H1 (cell line): Measurements from ENCODE around the gene NEK9. TPM values are rescaled to one million over a fixed set of nuclear protein-coding genes. Genes with fewer than 3 reads are reported as not detected.

Experiments
- JUN ChIP-seq: IDR thresholded peaks from 2 replicates; pipeline ENCODE4 v1.6.1; 2011; ENCODE audit warnings: low read depth, mild to moderate bottlenecking, improper control_type of control experiment, low read length
- TAF1 ChIP-seq: IDR thresholded peaks from 2 replicates; pipeline ENCODE4 v1.6.1; 2011; ENCODE audit warnings: mild to moderate bottlenecking, low read depth, low read length
- TBP ChIP-seq: IDR thresholded peaks from 2 replicates; pipeline ENCODE4 v1.6.1; 2011; ENCODE audit warnings: low read depth, low read length, improper control_type of control experiment
- ZNF274 ChIP-seq: IDR thresholded peaks from 2 replicates; pipeline ENCODE4 v1.7.0; 2012; ENCODE audit warnings: low read length, borderline replicate concordance; ENCODE audit errors: extremely low read depth
- polyA plus RNA-seq, 7 experiments: library from polyadenylated mRNA; depleted of rRNA in 3 of 7; stranded (reverse) in 5 of 7; unstranded in 2 of 7; fragments of >200 nt in 5 of 7; fragments of 200-250 nt in 2 of 7; gene quantifications; 1 replicate in 5 of 7; 2 replicates in 1 of 7; 4 replicates in 1 of 7; pipeline versions ENCODE4 v1.2.1 to v1.2.3, GENCODE V29; 2011 to 2013; ENCODE audit warnings: missing spikeins in 2 of 7, mixed read lengths in 2 of 7
- total RNA-seq: library from RNA; stranded (reverse); fragmentation: NEBNext Ultra II Directional; extraction: Animal tissue kit (Norgen Biotek cat#: 25700); gene quantifications from 2 replicates; pipeline ENCODE4 v1.2.1, GENCODE V29; 2021

Gene NEK9
- total and polyA plus RNA-seq, 2 of the 8 experiments (the other 6 are each of a cell fraction or from before 2014, with no cell fraction given), result 16.0 to 43.6 TPM

GRCh38 chr14:75142494-75142893, 15.6 kb upstream of the NEK9 start (continued):
- TF ChIP-seq ZNF274 (no peak), TAF1 (no peak), TBP (no peak), JUN (no peak)
